Gastroesophageal sphincter (tissue), 3 donors: ENCODE data around the gene FAM111A.

Source experiments
- CTCF ChIP-seq, 4 experiments: fragments of 200-600 bp in 2 of 4; fragments of 450-650 bp in 2 of 4; sonication (generic) in 1 of 4; IDR thresholded peaks; one replicate each; pipeline ENCODE4 v1.5.1; 2017 to 2019; ENCODE audit warnings: antibody characterized with exemption in 4 of 4, mild to moderate bottlenecking in 2 of 4, moderate library complexity in 2 of 4
- POLR2A ChIP-seq, 2 donors: fragments of 450-650 bp; IDR thresholded peaks; one replicate each; pipeline ENCODE4 v1.6.1; 2017; ENCODE audit warnings: antibody characterized with exemption in 2 of 2, mild to moderate bottlenecking in 2 of 2, moderate library complexity in 1 of 2
- POLR2AphosphoS5 ChIP-seq: sonication (generic); formaldehyde crosslinking; IDR thresholded peaks from one replicate; pipeline ENCODE4 v1.6.1; 2017; ENCODE audit warnings: antibody characterized with exemption

- TF ChIP-seq POLR2AphosphoS5 (peak; percentile 52), CTCF (IDR thresholded peaks at IDR 0.05) (peak in 1 of 4 experiments; percentile 20), POLR2A (IDR thresholded peaks at IDR 0.05) (no peak)
Measured at GRCh38 chr11:59144579-59145345, 2.1 kb downstream of the FAM111A start.
